ENCODE measurements around the gene AADAC.

Gene AADAC

GRCh38 chr3:151818361-151818760 lies 4.4 kb downstream of the AADAC start:
- H3K79me2 ChIP-seq (ENCODE audit: control insufficient read depth, insufficient read depth, low read length, unreplicated experiment): no peaks in the 10 kb centered on the region
- no peak overlapping the region for H3K4me3 ChIP-seq (ENCODE audit: low read depth, low read length)
- peaks cover 22% of the 10 kb centered on the region for H3K4me1 ChIP-seq (ENCODE audit: control insufficient read depth, insufficient read depth, low read length, unreplicated experiment)
- H3K27ac ChIP-seq (ENCODE audit: low read depth, low read length): no peak overlapping the region
- H3K27me3 ChIP-seq (ENCODE audit: insufficient read depth, low read length): no peaks in the 10 kb centered on the region
- H2AFZ ChIP-seq (ENCODE audit: low read length, unreplicated experiment): no peak overlapping the region
- H3K36me3 ChIP-seq (ENCODE audit: insufficient read depth, low read length): no peaks in the 10 kb centered on the region

GRCh38 chr3:151819910-151820309 lies 6.0 kb downstream of the AADAC start:
- H3K79me2 ChIP-seq (ENCODE audit: control insufficient read depth, insufficient read depth, low read length, unreplicated experiment): no peaks in the 10 kb centered on the region
- H3K27ac ChIP-seq (ENCODE audit: low read depth, low read length): no peak overlapping the region
- no peaks in the 10 kb centered on the region for H3K27me3 ChIP-seq (ENCODE audit: insufficient read depth, low read length)
- no peak overlapping the region for H2AFZ ChIP-seq (ENCODE audit: low read length, unreplicated experiment)
- peaks cover 14% of the 10 kb centered on the region for H3K4me1 ChIP-seq (ENCODE audit: control insufficient read depth, insufficient read depth, low read length, unreplicated experiment)
- H3K36me3 ChIP-seq (ENCODE audit: insufficient read depth, low read length): no peaks in the 10 kb centered on the region
- no peak overlapping the region for H3K4me3 ChIP-seq (ENCODE audit: low read depth, low read length)

GRCh38 chr3:151827816-151828215 lies 13.9 kb downstream of the AADAC start:
- no peak overlapping the region for H3K27ac ChIP-seq (ENCODE audit: low read depth, low read length)
- H2AFZ ChIP-seq (ENCODE audit: low read length, unreplicated experiment): no peak overlapping the region
- H3K79me2 ChIP-seq (ENCODE audit: control insufficient read depth, insufficient read depth, low read length, unreplicated experiment): no peaks in the 10 kb centered on the region
- H3K4me3 ChIP-seq (ENCODE audit: low read depth, low read length): no peak overlapping the region
- H3K27me3 ChIP-seq (ENCODE audit: insufficient read depth, low read length): no peaks in the 10 kb centered on the region
- H3K36me3 ChIP-seq (ENCODE audit: insufficient read depth, low read length): no peaks in the 10 kb centered on the region
- H3K4me1 ChIP-seq (ENCODE audit: control insufficient read depth, insufficient read depth, low read length, unreplicated experiment): peaks cover 12% of the 10 kb centered on the region

DNA sequence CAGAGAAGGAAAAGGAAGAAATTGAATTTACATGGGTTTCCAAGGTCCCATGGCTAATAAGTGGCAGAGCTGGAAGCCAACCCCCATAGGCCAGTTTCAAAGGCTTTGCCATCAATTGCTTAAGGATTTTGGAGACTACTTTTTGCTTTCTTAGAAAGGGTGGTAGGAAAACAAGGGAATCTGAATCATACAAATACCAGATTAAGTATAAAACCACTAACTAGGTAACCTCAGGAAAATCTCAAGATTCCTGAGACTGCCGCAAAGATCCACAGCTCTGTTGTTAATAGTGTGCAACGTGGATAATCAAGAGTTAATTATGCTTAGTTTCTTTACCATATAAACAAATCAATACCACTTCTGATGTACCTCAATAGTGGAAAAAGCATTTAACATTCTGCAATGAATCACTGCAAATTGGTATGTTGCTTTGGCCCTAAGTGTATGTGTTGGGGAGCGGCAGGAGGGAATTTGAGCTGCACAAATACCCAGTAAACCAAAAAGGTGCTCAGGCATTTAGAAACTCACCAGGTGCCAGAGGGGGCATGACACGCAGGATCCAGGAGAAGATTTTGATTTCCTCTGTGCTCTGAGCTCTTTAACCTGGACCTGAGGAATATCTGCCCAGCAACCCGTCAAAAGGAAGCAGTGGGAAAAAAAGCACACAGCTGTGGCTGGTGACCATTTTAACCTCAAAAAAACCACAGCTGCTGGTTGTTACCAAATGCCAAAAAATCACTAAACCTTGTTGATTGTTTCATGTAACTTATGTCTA lies 22.0 kb downstream of the AADAC start:
- H2AFZ ChIP-seq (ENCODE audit: low read length, unreplicated experiment): no peak overlapping the region
- H3K27ac ChIP-seq (ENCODE audit: low read depth, low read length): 0 out of 2 replicates have a peak overlapping the region, but pooled peaks have one; percentile 17

GRCh38 chr3:151837057-151837456 lies 23.1 kb downstream of the AADAC start:
- H3K79me2 ChIP-seq (ENCODE audit: control insufficient read depth, insufficient read depth, low read length, unreplicated experiment): no peaks in the 10 kb centered on the region
- H3K4me3 ChIP-seq (ENCODE audit: low read depth, low read length): peak overlapping the region; percentile 30; the same call in 1 of the 2 replicates
- H3K36me3 ChIP-seq (ENCODE audit: insufficient read depth, low read length): no peaks in the 10 kb centered on the region
- H3K27ac ChIP-seq (ENCODE audit: low read depth, low read length): peak overlapping the region; percentile 75
- peak overlapping the region; percentile 79 for H2AFZ ChIP-seq (ENCODE audit: low read length, unreplicated experiment)
- peaks cover 36% of the 10 kb centered on the region for H3K4me1 ChIP-seq (ENCODE audit: control insufficient read depth, insufficient read depth, low read length, unreplicated experiment)
- H3K27me3 ChIP-seq (ENCODE audit: insufficient read depth, low read length): no peaks in the 10 kb centered on the region

More for the DNA sequence above, 22.0 kb downstream of the AADAC start:
- Histone ChIP-seq H3K36me3 (ENCODE audit: insufficient read depth, low read length) (no peaks in the 10 kb centered on the region), H3K4me3 (ENCODE audit: low read depth, low read length) (no peak overlapping the region), H3K27me3 (ENCODE audit: insufficient read depth, low read length) (no peaks in the 10 kb centered on the region), H3K79me2 (ENCODE audit: control insufficient read depth, insufficient read depth, low read length, unreplicated experiment) (no peaks in the 10 kb centered on the region), H3K4me1 (ENCODE audit: control insufficient read depth, insufficient read depth, low read length, unreplicated experiment) (peaks cover 34% of the 10 kb centered on the region)

DNA sequence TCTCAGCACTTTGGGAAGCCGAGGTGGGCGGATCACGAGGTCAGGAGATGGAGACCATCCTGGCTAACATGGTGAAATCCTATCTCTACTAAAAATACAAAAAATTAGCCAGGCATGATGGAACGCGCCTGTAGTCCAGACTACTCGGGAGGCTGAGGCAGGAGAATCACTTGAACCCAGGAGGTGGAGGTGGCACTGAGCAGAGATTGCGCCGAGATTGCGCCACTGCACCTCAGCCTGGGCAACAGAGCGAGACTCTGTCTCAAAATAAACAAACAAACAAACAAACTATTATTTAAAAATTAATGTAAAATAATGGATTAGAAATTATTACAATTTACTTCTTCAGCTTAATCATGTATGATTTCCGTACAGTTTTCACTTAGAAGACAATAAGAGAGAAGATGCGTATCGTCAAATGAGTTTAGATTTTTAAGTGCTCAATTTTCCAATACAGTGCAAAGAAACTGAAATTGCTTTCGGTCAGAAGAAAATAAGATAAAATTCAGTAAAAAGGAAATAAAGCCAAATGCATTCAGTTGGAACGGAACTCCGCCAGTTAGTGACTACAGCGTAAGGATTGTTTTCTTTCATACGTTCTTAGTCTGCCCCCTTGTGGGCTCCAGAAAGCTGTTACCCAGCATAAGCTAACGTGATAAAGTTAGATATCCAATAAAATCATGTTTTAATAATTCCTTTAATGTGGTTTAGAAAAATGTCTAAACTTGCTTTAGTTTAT lies 24.8 kb downstream of the AADAC start:
- peaks cover 48% of the 10 kb centered on the region for H3K4me1 ChIP-seq (ENCODE audit: control insufficient read depth, insufficient read depth, low read length, unreplicated experiment)

DNA sequence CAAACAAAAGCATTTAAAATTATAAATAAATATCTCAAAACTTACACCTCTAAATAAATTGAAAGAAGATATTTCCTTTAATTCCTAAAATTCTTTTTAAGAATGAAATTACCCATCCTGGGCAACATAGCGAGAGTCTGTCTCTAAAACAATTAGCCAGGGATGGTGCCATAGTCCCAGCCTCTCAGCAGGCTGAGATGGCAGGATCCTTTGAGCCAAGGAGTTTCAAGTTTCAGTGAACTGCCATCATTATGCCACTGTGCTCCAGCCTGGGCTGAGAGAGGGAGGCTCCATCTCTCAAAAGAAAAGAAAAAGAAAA lies 25.4 kb downstream of the AADAC start:
- Histone ChIP-seq H2AFZ (ENCODE audit: low read length, unreplicated experiment) (no peak overlapping the region), H3K4me3 (ENCODE audit: low read depth, low read length) (no peak overlapping the region), H3K4me1 (ENCODE audit: control insufficient read depth, insufficient read depth, low read length, unreplicated experiment) (peaks cover 48% of the 10 kb centered on the region), H3K27ac (ENCODE audit: low read depth, low read length) (no peak overlapping the region), H3K79me2 (ENCODE audit: control insufficient read depth, insufficient read depth, low read length, unreplicated experiment) (no peaks in the 10 kb centered on the region), H3K27me3 (ENCODE audit: insufficient read depth, low read length) (no peaks in the 10 kb centered on the region), H3K36me3 (ENCODE audit: insufficient read depth, low read length) (no peaks in the 10 kb centered on the region)

More for the DNA sequence above, 24.8 kb downstream of the AADAC start:
- no peaks in the 10 kb centered on the region for H3K27me3 ChIP-seq (ENCODE audit: insufficient read depth, low read length)
- H3K36me3 ChIP-seq (ENCODE audit: insufficient read depth, low read length): no peaks in the 10 kb centered on the region
- H2AFZ ChIP-seq (ENCODE audit: low read length, unreplicated experiment): peak overlapping the region; percentile 73
- H3K4me3 ChIP-seq (ENCODE audit: low read depth, low read length): peak overlapping the region; percentile 64
- H3K79me2 ChIP-seq (ENCODE audit: control insufficient read depth, insufficient read depth, low read length, unreplicated experiment): no peaks in the 10 kb centered on the region
- peak overlapping the region; percentile 37; the same call in 1 of the 2 replicates for H3K27ac ChIP-seq (ENCODE audit: low read depth, low read length)

- H2AFZ ChIP-seq (ENCODE audit: low read length, unreplicated experiment): peak overlapping the region; percentile 82
- no peaks in the 10 kb centered on the region for H3K36me3 ChIP-seq (ENCODE audit: insufficient read depth, low read length)
- peak overlapping the region; percentile 43; the same call in 1 of the 2 replicates for H3K4me3 ChIP-seq (ENCODE audit: low read depth, low read length)
- peak overlapping the region; percentile 48 for H3K27ac ChIP-seq (ENCODE audit: low read depth, low read length)
- H3K4me1 ChIP-seq (ENCODE audit: control insufficient read depth, insufficient read depth, low read length, unreplicated experiment): peaks cover 35% of the 10 kb centered on the region
- no peaks in the 10 kb centered on the region for H3K79me2 ChIP-seq (ENCODE audit: control insufficient read depth, insufficient read depth, low read length, unreplicated experiment)
- no peaks in the 10 kb centered on the region for H3K27me3 ChIP-seq (ENCODE audit: insufficient read depth, low read length)
Observed at GRCh38 chr3:151841801-151842200, 27.9 kb downstream of the AADAC start.

DNA sequence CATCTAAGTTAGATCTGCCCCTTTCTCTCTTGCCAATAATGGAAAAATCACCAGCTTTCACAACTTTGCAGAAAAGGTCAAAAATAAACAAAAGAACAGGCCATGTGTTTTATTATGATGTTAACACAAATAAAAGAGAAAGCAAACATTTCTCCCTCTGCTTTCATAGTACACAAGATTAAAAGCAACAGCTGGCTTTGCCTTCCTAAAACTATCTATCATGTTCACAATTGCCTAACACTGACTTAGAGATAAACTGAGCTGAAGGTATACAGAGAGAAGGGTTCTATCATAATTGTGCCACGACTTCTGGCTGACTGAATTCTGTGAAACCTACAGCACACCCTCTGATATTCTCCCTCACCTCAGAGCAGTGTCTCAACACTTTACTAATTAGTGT lies 29.4 kb downstream of the AADAC start:
- Histone ChIP-seq H3K36me3 (ENCODE audit: insufficient read depth, low read length) (no peaks in the 10 kb centered on the region), H3K79me2 (ENCODE audit: control insufficient read depth, insufficient read depth, low read length, unreplicated experiment) (no peaks in the 10 kb centered on the region), H2AFZ (ENCODE audit: low read length, unreplicated experiment) (peak overlapping the region; percentile 92), H3K27me3 (ENCODE audit: insufficient read depth, low read length) (no peaks in the 10 kb centered on the region), H3K4me1 (ENCODE audit: control insufficient read depth, insufficient read depth, low read length, unreplicated experiment) (peaks cover 25% of the 10 kb centered on the region), H3K4me3 (ENCODE audit: low read depth, low read length) (peak overlapping the region; percentile 45; the same call in 1 of the 2 replicates), H3K27ac (ENCODE audit: low read depth, low read length) (0 out of 2 replicates have a peak overlapping the region, but pooled peaks have one; percentile 9)

- Histone ChIP-seq H3K36me3 (ENCODE audit: insufficient read depth, low read length) (0 out of 2 replicates have a peak, but pooled peaks cover 3% of the 10 kb centered on the region), H3K27me3 (ENCODE audit: insufficient read depth, low read length) (no peaks in the 10 kb centered on the region), H3K4me3 (ENCODE audit: low read depth, low read length) (no peak overlapping the region), H3K27ac (ENCODE audit: low read depth, low read length) (no peak overlapping the region), H2AFZ (ENCODE audit: low read length, unreplicated experiment) (peak overlapping the region; percentile 45), H3K4me1 (ENCODE audit: control insufficient read depth, insufficient read depth, low read length, unreplicated experiment) (peaks cover 25% of the 10 kb centered on the region), H3K79me2 (ENCODE audit: control insufficient read depth, insufficient read depth, low read length, unreplicated experiment) (no peaks in the 10 kb centered on the region)
Observed at GRCh38 chr3:151845306-151845905, 31.5 kb downstream of the AADAC start.

All from ACC112 (cell line).